ENCODE results near the gene LTB.

GRCh38 chr6:31560697-31561058 lies 21.5 kb downstream of the LTB start:
- no peak for TF ChIP-seq CTCF (IDR thresholded peaks at IDR 0.05; ENCODE audit: low read depth, low read length)
- TF ChIP-seq POLR2A (IDR thresholded peaks at IDR 0.05; ENCODE audit: extremely low read depth, insufficient read length): no peak
- TF ChIP-seq MAX (IDR thresholded peaks at IDR 0.05; ENCODE audit: low read depth, low read length): no peak
